Measurements from ENCODE around the gene IL6R.
"Not testable (repeated sequence)": the region's sequence is repeated elsewhere in the genome, so short reads cannot be mapped to it uniquely, and the experiment has no call there.

- not testable (repeated sequence) for TF ChIP-seq GABPA (IDR thresholded peaks at IDR 0.05; ENCODE audit: low read depth); CTCF (IDR thresholded peaks at IDR 0.05; ENCODE audit: insufficient read depth, low read length); POLR2AphosphoS5 (IDR thresholded peaks at IDR 0.05; ENCODE audit: low read depth); SPI1 (IDR thresholded peaks at IDR 0.05; ENCODE audit: borderline replicate concordance, low read depth); REST (IDR thresholded peaks at IDR 0.05; ENCODE audit: insufficient replicate concordance, low read depth)
These were observed 44.3 kb upstream of the IL6R start for GRCh38 chr1:154360881-154361280.
